Kidney (tissue), 22 donors: ENCODE data around the gene TCF3. TPM values are rescaled to one million over a fixed set of nuclear protein-coding genes. Genes with fewer than 3 reads are reported as not detected.
A peak's percentile ranks its signal among the peaks of the same experiment; 100 is the strongest.

Experiments
- DNase-seq, 5 donors: peaks; one replicate each; pipeline ENCODE4 v3.0.0-alpha.2; 2013 to 2020
- FAIRE-seq: peaks from 2 replicates; lab custom pipeline; 2012; peaks lifted over from hg19 to GRCh38; lab: Jason Lieb, UNC
- H3K27ac ChIP-seq, 2 donors: one replicate each; pipeline ENCODE4 v1.7.0; 2013; ENCODE audit warnings: low read depth in 2 of 2, low read length in 2 of 2, inconsistent platforms in 1 of 2
- H3K27me3 ChIP-seq: one replicate; pipeline ENCODE4 v1.7.1; 2013; ENCODE audit warnings: low read length, inconsistent platforms; ENCODE audit not compliant: control insufficient read depth, insufficient read depth
- H3K36me3 ChIP-seq, 3 donors: one replicate each; pipeline versions ENCODE4 v1.7.0 to v1.7.1; 2013; ENCODE audit warnings: low read length in 3 of 3, control low read depth in 1 of 3, inconsistent platforms in 1 of 3; ENCODE audit not compliant: insufficient read depth in 3 of 3, control insufficient read depth in 2 of 3
- H3K4me1 ChIP-seq, 3 donors: one replicate each; pipeline versions ENCODE4 v1.7.0 to v1.7.1; 2013; ENCODE audit warnings: low read length in 3 of 3, inconsistent platforms in 1 of 3, low read depth in 1 of 3; ENCODE audit not compliant: control insufficient read depth in 2 of 3, insufficient read depth in 2 of 3
- H3K4me3 ChIP-seq, 3 donors: one replicate each; pipeline versions ENCODE4 v1.7.0 to v1.8.1; 2013; ENCODE audit warnings: low read length in 3 of 3, control low read depth in 1 of 3, inconsistent platforms in 1 of 3
- H3K9ac ChIP-seq, 3 donors: one replicate each; pipeline versions ENCODE4 v1.7.0 to v1.7.1; 2013; ENCODE audit warnings: low read length in 3 of 3, control low read depth in 1 of 3, inconsistent platforms in 1 of 3
- H3K9me3 ChIP-seq, 3 donors: one replicate each; pipeline versions ENCODE4 v1.7.0 to v1.7.1; 2013; ENCODE audit warnings: low read length in 3 of 3, control low read depth in 1 of 3, inconsistent platforms in 1 of 3; ENCODE audit not compliant: control insufficient read depth in 2 of 3, insufficient read depth in 1 of 3
- CTCF ChIP-seq: IDR thresholded peaks from 3 replicates; pipeline ENCODE4 v1.5.1; 2012; ENCODE audit warnings: mild to moderate bottlenecking, moderate library complexity, borderline replicate concordance; ENCODE audit not compliant: insufficient read depth; ENCODE audit errors: extremely low read depth
- intact Hi-C: fragments of 100-400 bp; cut with DNase I; formaldehyde crosslinking; loops from one replicate; pipeline ENCODE4 v1.11.1; 2022
- long read RNA-seq, 10 donors: library from polyadenylated mRNA in 1 of 10; unstranded in 1 of 10; transcript quantifications; one replicate each; pipeline ENCODE4 v2.0.0 and lab custom pipeline, GENCODE V29; 2021 to 2026
- polyA plus RNA-seq: library from polyadenylated mRNA; stranded (reverse); fragments of 350-450 nt; fragmentation: Illumina TruSeq; extraction: RNeasy Lipid Tissue Mini Kit (QIAGEN cat#74804); gene quantifications from one replicate; pipeline ENCODE4 v1.2.3, GENCODE V29; 2014; ENCODE audit warnings: low read depth, low replicate concordance; ENCODE audit not compliant: insufficient read depth
- total RNA-seq: library from RNA; stranded (reverse); fragmentation: NEBNext Ultra II Directional; extraction: Animal tissue kit (Norgen Biotek cat#: 25700); gene quantifications from one replicate; pipeline ENCODE4 v1.2.1, GENCODE V29; 2021
- donor health status: control.
- donor health status: control.
- donor health status: control.
- donor health status: control.
- donor health status: control.
- donor health status: DM: yes; HTN: yes; CAD: no.
- donor health status: Normal renal cell carcinoma (clear cell type).

The TCF3 gene
- total RNA-seq (50.2 TPM), polyA plus RNA-seq (20.3 TPM)
- long read RNA-seq, donor 1, transcript TCF3-210 (9 exons, 986 nt) = major isoform, 17 of 24 reads
- long read RNA-seq, donor 1, partial matches to known transcripts = 5 of 24 reads
- long read RNA-seq, donor 1, other reads (novel, unspliced or antisense) = 0 of 24 reads
- long read RNA-seq, donor 2, full-length matches to known transcripts = 8 of 8 reads
- long read RNA-seq, donor 2, partial matches to known transcripts = 0 of 8 reads
- long read RNA-seq, donor 2, other reads (novel, unspliced or antisense) = 0 of 8 reads
- long read RNA-seq, donor 3, transcript TCF3-210 (9 exons, 986 nt) = major isoform, 5 of 10 reads
- long read RNA-seq, donor 3, partial matches to known transcripts = 5 of 10 reads
- long read RNA-seq, donor 3, other reads (novel, unspliced or antisense) = 0 of 10 reads
- long read RNA-seq, donor 4, full-length matches to known transcripts = 9 of 15 reads
- long read RNA-seq, donor 4, partial matches to known transcripts = 6 of 15 reads
- long read RNA-seq, donor 4, other reads (novel, unspliced or antisense) = 0 of 15 reads
- long read RNA-seq, donor 5, partial matches to known transcripts = 0 of 1 reads
- long read RNA-seq, donor 5, other reads (novel, unspliced or antisense) = 0 of 1 reads
- long read RNA-seq, donor 6, full-length matches to known transcripts = 6 of 6 reads
- long read RNA-seq, donor 6, partial matches to known transcripts = 0 of 6 reads
- long read RNA-seq, donor 6, other reads (novel, unspliced or antisense) = 0 of 6 reads
- long read RNA-seq, donor 7, full-length matches to known transcripts = 1 of 37 reads
- long read RNA-seq, donor 7, partial matches to known transcripts = 10 of 37 reads
- long read RNA-seq, donor 7, other reads (novel, unspliced or antisense) = 26 of 37 reads
- long read RNA-seq, donor 8, partial matches to known transcripts = 32 of 37 reads
- long read RNA-seq, donor 8, other reads (novel, unspliced or antisense) = 0 of 37 reads
- long read RNA-seq, donor 9, partial matches to known transcripts = 0 of 3 reads
- long read RNA-seq, donor 9, other reads (novel, unspliced or antisense) = 0 of 3 reads
- long read RNA-seq, donor 10, full-length matches to known transcripts = 9 of 9 reads
- long read RNA-seq, donor 10, partial matches to known transcripts = 0 of 9 reads
- long read RNA-seq, donor 10, other reads (novel, unspliced or antisense) = 0 of 9 reads

- no peaks in the 10 kb centered on the region for H3K27me3 ChIP-seq
- H3K4me3 ChIP-seq = peak within 1 kb of the TSS; percentile 61 to 82 (median 68)
- peak; percentile 99 to 100 (median 99) for DNase-seq
- peaks cover 0 to 11% (median 6%) of the 10 kb centered on the region in 3 donors for H3K4me1 ChIP-seq
- no peak for TF ChIP-seq CTCF
- no peaks in the 10 kb centered on the region for H3K9me3 ChIP-seq
- peak within 1 kb of the TSS; percentile 100 for H3K27ac ChIP-seq
- peak; percentile 98 for FAIRE-seq
- H3K9ac ChIP-seq = peak within 1 kb of the TSS; percentile 36 to 85 (median 82)
- H3K36me3 ChIP-seq = no peaks in the 10 kb centered on the region
- intact Hi-C loops = no loop called here
These were observed at the start of gene TCF3 for GRCh38 chr19:1652471-1653299. TCF3 (minus strand) TSS chr19:1652615; CDS start chr19:1650248, 2,367 bp downstream.

- TF ChIP-seq CTCF = no peak
- Histone ChIP-seq H3K27me3 (peaks cover 6% of the 10 kb centered on the region), H3K36me3 (no peaks in the 10 kb centered on the region), H3K4me1 (no peaks in the 10 kb centered on the region), H3K27ac (no peak overlapping the region), H3K9me3 (no peaks in the 10 kb centered on the region), H3K9ac (no peak overlapping the region), H3K4me3 (no peak overlapping the region)
- intact Hi-C loops = no loop called here
- DNase-seq (no peak), FAIRE-seq (no peak)
These were observed 48.6 kb upstream of the TCF3 start for GRCh38 chr19:1700733-1701663.
